Activated T-cell treated with anti-CD3 and anti-CD28 coated beads for 48 hours (primary cell): Measurements from ENCODE around the gene SURF4.
"Not testable (repeated sequence)": the region's sequence is repeated elsewhere in the genome, so short reads cannot be mapped to it uniquely, and the experiment has no call there.

ENCODE experiments used
- DNase-seq: peaks from one replicate; pipeline ENCODE4 v3.0.0-alpha.2; 2020; ENCODE audit warnings: low read depth

SURF4 gene

GRCh38 chr9:133397370-133397769 lies 21.5 kb upstream of the SURF4 start:
- no peak for DNase-seq

- DNase-seq, result no peak
Observed at GRCh38 chr9:133396952-133397351, 21.1 kb upstream of the SURF4 start.

DNA sequence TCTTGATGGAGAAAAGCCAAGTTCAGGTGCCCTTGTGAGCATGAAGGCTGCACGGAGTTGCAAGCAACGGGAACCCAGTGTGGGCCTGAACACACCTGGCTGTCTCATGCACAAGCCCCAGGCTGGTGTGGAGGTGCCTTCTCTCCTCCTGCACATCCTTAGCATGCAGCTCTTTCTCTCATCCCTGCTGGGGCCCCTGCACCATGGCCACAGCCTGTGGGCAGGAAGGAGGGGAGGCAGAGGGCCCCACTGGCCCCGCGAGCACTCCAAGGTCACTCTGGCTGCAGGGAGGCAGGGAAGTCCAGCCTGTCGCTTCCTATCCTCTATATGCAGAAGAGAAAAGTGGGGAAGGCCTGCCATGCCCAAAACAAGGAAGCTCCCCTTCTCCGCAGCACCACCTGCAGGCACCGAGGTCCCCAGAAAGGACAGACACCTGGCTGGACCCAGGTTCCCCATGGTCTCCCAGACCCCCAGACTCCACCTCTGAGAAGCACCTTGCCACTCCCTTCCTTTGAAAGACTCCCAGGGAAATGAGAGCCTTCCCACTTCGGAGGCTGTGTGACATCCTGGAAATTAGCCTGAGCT lies 18.9 kb upstream of the SURF4 start:
- DNase-seq, result no peak

GRCh38 chr9:133393399-133393798 lies 17.5 kb upstream of the SURF4 start:
- DNase-seq, result no peak

DNA sequence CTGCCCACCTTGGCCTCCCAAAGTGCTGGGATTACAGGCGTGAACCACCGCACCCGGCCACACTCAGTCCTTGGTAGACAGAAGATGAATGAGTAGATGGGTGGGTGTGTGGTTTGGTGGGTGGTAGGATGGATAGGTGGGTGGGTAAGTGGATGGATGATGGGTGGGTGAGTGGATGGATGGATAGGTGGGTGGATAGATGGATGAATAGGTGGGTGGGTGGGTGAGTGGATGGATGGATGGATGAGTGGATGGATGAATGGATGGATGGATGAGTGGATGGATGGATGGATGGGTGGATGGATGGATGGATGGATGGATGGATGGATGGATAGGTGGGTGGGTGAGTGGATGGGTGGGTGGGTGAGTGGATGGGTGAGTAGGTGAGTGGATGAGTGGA lies 16.4 kb upstream of the SURF4 start:
- not testable (repeated sequence) for DNase-seq

DNA sequence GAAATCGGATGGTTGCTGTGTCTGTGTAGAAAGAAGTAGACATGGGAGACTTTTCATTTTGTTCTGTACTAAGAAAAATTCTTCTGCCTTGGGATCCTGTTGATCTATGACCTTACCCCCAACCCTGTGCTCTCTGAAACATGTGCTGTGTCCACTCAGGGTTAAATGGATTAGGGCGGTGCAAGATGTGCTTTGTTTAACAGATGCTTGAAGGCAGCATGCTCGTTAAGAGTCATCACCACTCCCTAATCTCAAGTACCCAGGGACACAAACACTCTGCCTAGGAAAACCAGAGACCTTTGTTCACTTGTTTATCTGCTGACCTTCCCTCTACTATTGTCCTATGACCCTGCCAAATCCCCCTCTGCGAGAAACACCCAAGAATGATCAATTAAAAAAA lies 15.6 kb upstream of the SURF4 start:
- not testable (repeated sequence) for DNase-seq

DNA sequence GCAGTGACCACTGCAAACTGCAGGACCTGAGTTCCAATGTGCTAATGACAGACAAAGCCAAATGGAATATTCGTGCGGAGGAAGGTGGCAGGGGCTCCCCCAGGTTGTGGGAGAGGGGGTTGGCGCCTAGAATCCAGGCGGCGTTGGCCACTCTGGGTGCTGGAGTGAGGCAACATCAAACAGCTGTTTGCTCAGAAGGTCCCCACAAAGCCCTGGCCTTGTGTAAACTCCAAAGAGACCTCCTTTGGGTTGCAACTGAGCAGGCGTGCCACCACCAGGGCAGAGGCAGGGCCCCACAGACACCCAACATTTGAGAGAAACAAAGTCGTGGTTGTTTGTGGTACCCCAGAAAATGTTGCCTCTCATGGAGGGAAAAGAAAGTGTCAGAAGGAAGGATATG lies 14.9 kb upstream of the SURF4 start:
- no peak for DNase-seq

DNA sequence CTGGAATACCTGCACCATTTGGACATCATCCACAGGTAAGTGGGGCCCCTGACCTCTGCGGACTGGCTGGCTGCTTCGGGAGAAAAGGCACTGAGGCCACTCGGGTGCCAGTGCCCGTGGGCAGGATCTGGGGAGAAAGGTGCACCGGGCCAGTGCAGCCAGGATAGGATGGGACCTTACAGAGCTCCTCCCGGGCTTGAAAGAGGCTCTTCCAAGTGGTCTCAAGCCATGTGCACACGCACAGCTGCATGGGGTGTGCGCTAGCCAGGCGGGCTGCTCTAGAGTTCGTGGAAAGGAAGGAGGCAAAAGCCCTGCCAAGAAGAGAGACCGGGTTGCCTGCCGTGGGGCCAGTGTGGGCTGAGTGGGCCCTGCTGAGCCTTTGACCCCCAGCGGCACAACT lies 13.7 kb upstream of the SURF4 start:
- DNase-seq, result no peak

DNA sequence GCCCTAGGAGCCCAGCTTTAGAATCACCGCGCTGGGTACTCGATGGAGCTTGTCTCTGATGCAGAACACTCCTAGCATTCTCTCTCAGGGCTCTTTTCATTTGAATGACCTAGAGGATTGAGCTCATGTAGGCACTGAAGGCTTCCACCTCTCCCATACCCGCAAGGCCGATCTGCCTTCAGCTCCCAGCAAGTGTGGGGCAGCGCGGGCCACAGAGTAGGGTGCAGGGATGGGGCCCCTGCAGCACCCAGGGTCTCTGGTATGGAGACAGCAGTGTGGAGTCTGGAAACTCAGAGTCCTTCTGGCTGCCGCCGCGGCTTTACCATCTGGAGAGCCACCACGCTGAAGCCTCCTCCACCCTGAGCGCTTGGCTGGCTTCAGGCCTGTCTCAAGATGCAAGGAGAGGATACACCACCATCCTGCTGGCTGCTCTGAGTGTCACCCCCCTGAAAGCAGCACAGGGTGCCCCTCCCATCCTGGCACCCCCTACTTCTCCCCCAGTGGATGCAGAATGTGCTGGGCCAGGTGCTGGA lies 13.2 kb upstream of the SURF4 start:
- no peak for DNase-seq

DNA sequence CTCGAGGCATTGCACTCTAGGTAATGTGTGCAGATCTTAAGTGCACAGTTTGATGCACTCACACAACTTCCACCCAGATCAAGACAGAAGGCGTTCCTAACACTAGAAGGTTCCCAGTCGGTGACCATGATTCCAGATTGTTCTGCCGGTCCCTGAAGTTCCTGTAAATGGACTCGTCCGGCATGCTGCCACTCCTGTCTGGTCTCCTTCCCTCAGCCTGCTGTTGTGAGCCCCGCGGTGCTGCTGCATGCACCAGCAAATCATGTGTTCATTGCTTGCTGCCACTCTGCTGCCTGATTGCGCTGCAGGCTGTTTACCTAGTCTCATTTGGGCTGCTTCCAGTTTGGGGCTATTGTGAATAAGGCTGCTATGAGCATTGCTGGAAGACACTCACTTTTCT lies 11.8 kb upstream of the SURF4 start:
- DNase-seq, result no peak

GRCh38 chr9:133386338-133386737 lies 10.5 kb upstream of the SURF4 start:
- no peak for DNase-seq

- DNase-seq, result no peak
Observed at GRCh38 chr9:133385452-133385851, 9.6 kb upstream of the SURF4 start.

- DNase-seq, result no peak
Observed at GRCh38 chr9:133384736-133385321, 9.0 kb upstream of the SURF4 start.

DNA sequence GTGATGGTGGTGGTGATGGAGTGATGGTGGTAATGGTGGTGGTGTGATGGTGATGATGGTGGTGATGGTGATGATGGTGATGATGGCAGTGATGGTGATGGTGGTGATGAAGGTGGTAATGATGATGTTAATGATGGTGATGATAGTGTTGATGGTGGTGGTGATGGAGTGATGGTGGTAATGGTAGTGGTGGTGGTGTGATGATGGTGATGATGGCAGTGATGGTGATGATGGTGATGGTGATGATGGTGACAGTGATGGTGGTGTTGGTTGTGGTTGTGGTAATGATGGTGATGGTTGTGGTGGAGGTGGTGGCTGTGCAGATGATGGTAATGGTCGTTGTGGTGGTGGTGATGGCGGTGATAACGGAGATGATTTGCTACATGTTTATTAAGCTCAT lies 7.6 kb upstream of the SURF4 start:
- no peak for DNase-seq

GRCh38 chr9:133382507-133383141 lies 6.8 kb upstream of the SURF4 start:
- no peak for DNase-seq

DNA sequence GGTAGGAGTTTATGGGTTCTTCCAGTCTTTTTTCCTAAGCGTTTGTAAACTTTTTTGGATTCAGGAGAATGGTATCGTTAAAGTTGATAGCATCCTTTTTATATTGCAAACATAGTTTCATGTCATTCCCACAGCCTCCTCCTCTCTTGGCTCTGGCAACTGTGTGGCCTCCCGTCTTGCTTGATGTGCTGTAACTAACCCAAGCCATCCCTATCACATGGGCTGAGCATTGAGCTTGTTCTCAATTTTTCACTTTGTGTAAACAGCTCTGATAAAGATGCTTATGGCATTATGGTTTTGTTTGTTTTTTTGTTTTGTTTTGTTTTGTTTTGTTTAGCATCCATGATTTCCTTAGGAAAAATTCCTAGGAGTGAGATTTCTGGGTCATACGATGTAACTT lies 4.9 kb upstream of the SURF4 start:
- DNase-seq, result no peak

- no peak for DNase-seq
Observed at GRCh38 chr9:133379153-133380086, 3.6 kb upstream of the SURF4 start.

DNA sequence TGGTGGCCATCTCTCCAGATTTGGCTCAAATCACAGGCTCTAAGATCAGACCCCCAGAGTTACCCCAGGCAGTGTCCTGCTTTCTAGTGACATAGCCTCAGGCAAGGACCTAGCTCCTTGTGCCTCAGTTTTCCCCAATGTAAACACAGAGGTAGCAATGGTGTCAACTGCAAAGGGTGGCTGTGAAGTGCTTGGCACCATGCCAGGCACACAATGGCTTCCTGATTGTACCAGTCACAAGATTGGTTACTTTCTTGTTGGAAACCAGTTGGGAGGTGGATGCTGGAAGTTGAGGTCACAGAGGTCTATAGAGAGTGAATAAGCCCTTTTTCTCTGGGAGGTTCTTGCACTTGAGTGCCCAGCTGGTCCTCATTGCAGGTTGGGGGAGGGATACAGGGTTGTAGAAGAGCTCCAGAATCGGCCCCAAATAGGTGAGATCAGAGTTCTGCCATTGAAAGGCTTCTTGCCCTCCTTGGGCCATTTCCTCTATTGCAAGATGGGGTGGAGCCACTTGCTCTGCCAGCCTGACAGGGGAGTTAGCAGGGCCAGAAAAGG lies 2.6 kb upstream of the SURF4 start:
- no peak for DNase-seq

DNA sequence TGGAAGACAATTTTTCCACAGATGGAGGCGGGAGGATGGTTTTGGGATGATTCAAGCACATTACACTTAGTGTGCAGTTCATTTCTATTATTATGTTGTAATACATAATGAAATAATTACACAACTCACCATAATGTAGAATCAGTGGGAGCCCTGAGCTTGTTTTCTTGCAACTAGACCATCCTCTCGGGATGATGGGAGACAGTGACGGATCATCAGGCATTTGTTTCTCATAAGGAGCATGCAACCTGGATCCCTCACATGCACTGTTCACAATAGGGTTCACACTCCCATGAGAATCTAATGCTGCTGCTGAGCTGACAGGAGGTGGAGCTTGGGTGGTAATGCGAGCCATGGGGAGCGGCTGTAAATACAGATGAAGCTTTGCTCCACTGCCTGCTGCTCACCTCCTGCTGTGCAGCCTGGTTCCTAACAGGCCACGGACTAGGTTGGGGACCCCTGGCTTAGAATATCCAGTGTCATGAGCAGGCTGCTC lies 1.9 kb upstream of the SURF4 start:
- DNase-seq, result no peak

DNA sequence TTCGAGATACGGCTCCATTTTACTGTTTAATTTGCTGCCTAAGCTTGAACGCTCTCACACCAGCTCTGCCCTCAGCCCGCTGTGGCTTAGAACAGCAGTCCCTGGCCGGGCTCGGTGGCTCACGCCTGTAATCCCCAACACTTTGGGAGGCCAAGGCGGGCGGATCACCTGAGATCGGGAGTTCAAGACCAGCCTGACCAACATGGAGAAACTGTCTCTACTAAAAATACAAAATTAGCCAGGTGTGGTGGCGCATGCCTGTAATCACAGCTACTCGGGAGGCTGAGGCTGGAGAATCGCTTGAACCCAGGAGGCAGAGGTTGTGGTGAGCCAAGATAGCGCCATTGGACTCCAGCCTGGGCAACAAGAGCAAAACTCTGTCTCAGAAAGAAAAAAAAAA lies 1.4 kb upstream of the SURF4 start:
- DNase-seq, result not testable (repeated sequence)

DNA sequence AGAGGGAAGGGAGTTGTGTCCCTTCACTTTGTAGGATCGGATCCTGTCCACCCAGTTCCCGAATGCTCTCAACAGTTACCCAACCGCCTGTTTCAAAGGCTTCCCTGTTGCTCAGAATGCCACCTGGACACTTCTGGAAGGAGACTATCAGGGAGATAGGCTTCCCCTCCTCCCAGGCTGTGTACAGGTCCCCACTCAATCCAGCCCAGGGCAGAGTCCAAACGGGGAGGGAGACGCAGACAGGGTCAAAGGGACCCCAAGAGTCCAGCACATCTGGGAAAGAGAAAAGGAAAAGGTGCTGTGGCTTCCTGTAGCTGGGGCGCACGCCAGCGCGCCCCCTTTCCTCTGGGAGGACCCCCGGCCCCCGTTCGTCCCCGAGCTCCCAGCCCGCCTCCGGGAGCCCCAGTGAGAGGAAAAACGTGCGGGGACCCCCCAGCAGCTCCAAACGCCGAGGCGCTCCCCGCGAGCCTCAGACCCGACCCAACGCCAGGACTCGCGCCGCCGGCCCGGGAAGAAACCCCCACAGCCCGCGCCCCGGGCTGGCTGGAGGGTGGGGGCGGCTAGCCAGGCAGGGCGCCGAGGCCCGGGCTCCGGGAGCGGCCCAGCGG lies 640 bp downstream of the SURF4 start:
- DNase-seq, result no peak
